DND-41 (cell line): ENCODE results near the gene CHIT1.
"Not testable (repeated sequence)": the region's sequence is repeated elsewhere in the genome, so short reads cannot be mapped to it uniquely, and the experiment has no call there.

Source experiments
- ATAC-seq: fragments of 200-7000 bp; cut with Tn5 transposase; 3 replicates; pipeline ENCODE4 v1.9.1; 2021; ENCODE audit warnings: low read depth; ENCODE audit not compliant: insufficient read depth
- DNase-seq: peaks from one replicate; pipeline ENCODE4 v3.0.0-alpha.2; 2020
- H2AFZ ChIP-seq: 2 replicates; pipeline ENCODE4 v1.6.0; 2012; ENCODE audit warnings: low read depth, low read length
- H3K27ac ChIP-seq: 2 replicates; pipeline ENCODE4 v1.5.1; 2012; ENCODE audit warnings: low read length, inconsistent platforms
- H3K27me3 ChIP-seq: fragments of 200-600 bp; sonication (generic); 2 replicates; pipeline ENCODE4 v1.6.0; 2012; ENCODE audit warnings: low read length, mild to moderate bottlenecking, inconsistent platforms; ENCODE audit not compliant: insufficient read depth, poor library complexity
- H3K36me3 ChIP-seq: 2 replicates; pipeline ENCODE4 v1.5.1; 2012; ENCODE audit warnings: low read length, inconsistent platforms; ENCODE audit not compliant: insufficient read depth
- H3K4me1 ChIP-seq: 2 replicates; pipeline ENCODE4 v1.5.1; 2012; ENCODE audit warnings: mild to moderate bottlenecking, low read length; ENCODE audit not compliant: insufficient read depth
- H3K4me2 ChIP-seq: 2 replicates; pipeline ENCODE4 v1.6.0; 2012; ENCODE audit warnings: mild to moderate bottlenecking, moderate library complexity, low read length, inconsistent platforms; ENCODE audit not compliant: insufficient read depth
- H3K4me3 ChIP-seq, 2 experiments: fragments of 200-600 bp in 1 of 2; shearing (Covaris generic) in 1 of 2; 2 replicates each; pipeline ENCODE4 v1.5.1; 2012 to 2016; ENCODE audit warnings: inconsistent platforms in 2 of 2, low read length in 2 of 2, mild to moderate bottlenecking in 2 of 2, low read depth in 1 of 2, moderate library complexity in 1 of 2
- H3K79me2 ChIP-seq: 2 replicates; pipeline ENCODE4 v1.6.0; 2012; ENCODE audit warnings: low read length, inconsistent platforms; ENCODE audit not compliant: insufficient read depth
- H3K9ac ChIP-seq: 2 replicates; pipeline ENCODE4 v1.6.0; 2012; ENCODE audit warnings: low read depth, mild to moderate bottlenecking, inconsistent platforms, low read length, moderate library complexity
- H3K9me3 ChIP-seq: 2 replicates; pipeline ENCODE4 v1.5.1; 2012; ENCODE audit warnings: low read length, moderate library complexity, mild to moderate bottlenecking, inconsistent platforms; ENCODE audit not compliant: insufficient read depth, severe bottlenecking
- H4K20me1 ChIP-seq: 2 replicates; pipeline ENCODE4 v1.6.0; 2012; ENCODE audit warnings: low read length; ENCODE audit not compliant: insufficient read depth
- EZH2 ChIP-seq: IDR thresholded peaks from 3 replicates; pipeline ENCODE4 v1.6.1; 2012; ENCODE audit warnings: borderline replicate concordance, low read depth, mild to moderate bottlenecking, moderate library complexity, low read length, inconsistent platforms; ENCODE audit not compliant: severe bottlenecking
- TF ChIP-seq, protein P1 (sequence below): IDR thresholded peaks from 2 replicates; pipeline ENCODE4 v1.5.1; 2012; ENCODE audit warnings: borderline replicate concordance, low read length, moderate library complexity, mild to moderate bottlenecking; ENCODE audit not compliant: poor library complexity, severe bottlenecking; ENCODE audit errors: extremely low read depth

The CHIT1 gene

GRCh38 chr1:203267912-203268311 lies 38.4 kb upstream of the CHIT1 start:
- Histone ChIP-seq H4K20me1 (no peaks in the 10 kb centered on the region), H3K36me3 (no peaks in the 10 kb centered on the region), H3K4me2 (peak overlapping the region; percentile 95), H3K27me3 (no peaks in the 10 kb centered on the region), H3K9me3 (no peaks in the 10 kb centered on the region), H3K4me1 (peaks cover 22% of the 10 kb centered on the region), H3K9ac (peak overlapping the region; percentile 59), H2AFZ (peak overlapping the region; percentile 90), H3K79me2 (no peaks in the 10 kb centered on the region), H3K4me3 (peak overlapping the region in 1 of 2 experiments; percentile 61; a peak in 2 of 4 replicates), H3K27ac (peak overlapping the region; percentile 64)
- DNase-seq (no peak), ATAC-seq (no peak)
- no peak for TF ChIP-seq EZH2
- TF ChIP-seq, protein P1, sequence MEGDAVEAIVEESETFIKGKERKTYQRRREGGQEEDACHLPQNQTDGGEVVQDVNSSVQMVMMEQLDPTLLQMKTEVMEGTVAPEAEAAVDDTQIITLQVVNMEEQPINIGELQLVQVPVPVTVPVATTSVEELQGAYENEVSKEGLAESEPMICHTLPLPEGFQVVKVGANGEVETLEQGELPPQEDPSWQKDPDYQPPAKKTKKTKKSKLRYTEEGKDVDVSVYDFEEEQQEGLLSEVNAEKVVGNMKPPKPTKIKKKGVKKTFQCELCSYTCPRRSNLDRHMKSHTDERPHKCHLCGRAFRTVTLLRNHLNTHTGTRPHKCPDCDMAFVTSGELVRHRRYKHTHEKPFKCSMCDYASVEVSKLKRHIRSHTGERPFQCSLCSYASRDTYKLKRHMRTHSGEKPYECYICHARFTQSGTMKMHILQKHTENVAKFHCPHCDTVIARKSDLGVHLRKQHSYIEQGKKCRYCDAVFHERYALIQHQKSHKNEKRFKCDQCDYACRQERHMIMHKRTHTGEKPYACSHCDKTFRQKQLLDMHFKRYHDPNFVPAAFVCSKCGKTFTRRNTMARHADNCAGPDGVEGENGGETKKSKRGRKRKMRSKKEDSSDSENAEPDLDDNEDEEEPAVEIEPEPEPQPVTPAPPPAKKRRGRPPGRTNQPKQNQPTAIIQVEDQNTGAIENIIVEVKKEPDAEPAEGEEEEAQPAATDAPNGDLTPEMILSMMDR = no peak

- Histone ChIP-seq H3K36me3 (no peaks in the 10 kb centered on the region), H4K20me1 (no peaks in the 10 kb centered on the region), H3K9ac (peak overlapping the region; percentile 59), H3K27ac (peak overlapping the region; percentile 64), H3K4me2 (peak overlapping the region; percentile 95), H3K27me3 (no peaks in the 10 kb centered on the region), H2AFZ (peak overlapping the region; percentile 90), H3K4me1 (peaks cover 19% of the 10 kb centered on the region), H3K79me2 (no peaks in the 10 kb centered on the region), H3K4me3 (peak overlapping the region; percentile 25 to 61; a peak in 3 of 4 replicates), H3K9me3 (no peaks in the 10 kb centered on the region)
- peak; percentile 84 for DNase-seq
- no peak for TF ChIP-seq EZH2
- TF ChIP-seq, protein P1 = peak; percentile 96
- ATAC-seq = peak; percentile 79
Observed at GRCh38 chr1:203267347-203267846, 37.9 kb upstream of the CHIT1 start.

- H3K79me2 ChIP-seq, H3K27ac ChIP-seq, H3K4me2 ChIP-seq: not testable (repeated sequence)
Observed at GRCh38 chr1:203266140-203266539, 36.7 kb upstream of the CHIT1 start.

GRCh38 chr1:203265541-203265940 lies 36.1 kb upstream of the CHIT1 start:
- Histone ChIP-seq H2AFZ (no peak overlapping the region), H3K4me3 (no peak overlapping the region)
- no peak for ATAC-seq

More at GRCh38 chr1:203266140-203266539, 36.7 kb upstream of the CHIT1 start:
- not testable (repeated sequence) for H3K36me3 ChIP-seq, H3K9me3 ChIP-seq, H2AFZ ChIP-seq, H3K9ac ChIP-seq, H4K20me1 ChIP-seq, DNase-seq, H3K27me3 ChIP-seq, H3K4me3 ChIP-seq, ATAC-seq
- H3K4me1 ChIP-seq = peaks cover 19% of the 10 kb centered on the region

More at GRCh38 chr1:203265541-203265940, 36.1 kb upstream of the CHIT1 start:
- Histone ChIP-seq H3K4me2 (no peak overlapping the region), H4K20me1 (no peaks in the 10 kb centered on the region), H3K36me3 (no peaks in the 10 kb centered on the region), H3K27me3 (no peaks in the 10 kb centered on the region), H3K27ac (no peak overlapping the region), H3K9me3 (no peaks in the 10 kb centered on the region), H3K79me2 (no peaks in the 10 kb centered on the region), H3K4me1 (peaks cover 19% of the 10 kb centered on the region), H3K9ac (no peak overlapping the region)
- no peak for DNase-seq
- TF ChIP-seq EZH2 = no peak
- TF ChIP-seq, protein P1 = no peak
